Activated CD4-positive, alpha-beta memory T cell treated with anti-CD3 and anti-CD28 coated beads for 36 hours (primary cell): ENCODE measurements around the gene PPFIA2. TPM values are rescaled to one million over a fixed set of nuclear protein-coding genes. Genes with fewer than 3 reads are reported as not detected.
"Not testable (repeated sequence)": the region's sequence is repeated elsewhere in the genome, so short reads cannot be mapped to it uniquely, and the experiment has no call there.

Experiments
- CTCF ChIA-PET: fragments of 350-600 bp; sonication (Branson Sonifier 250); formaldehyde crosslinking; loops from one replicate; lab custom pipeline; 2021; ENCODE audit warnings: antibody characterized with exemption, inconsistent platforms; lab: Charles Lee
- POLR2A ChIA-PET: fragments of 350-600 bp; sonication (Branson Sonifier 250); formaldehyde crosslinking; loops from one replicate; lab custom pipeline; 2021; ENCODE audit warnings: antibody characterized with exemption; lab: Charles Lee
- DNase-seq: peaks from one replicate; pipeline ENCODE4 v3.0.0-alpha.2; 2020
- H3K27ac Mint-ChIP-seq: one replicate; pipeline ENCODE4 v1.8.0; 2021; ENCODE audit warnings: mixed read lengths
- H3K27me3 Mint-ChIP-seq: one replicate; pipeline ENCODE4 v1.8.0; 2021; ENCODE audit warnings: mixed read lengths
- H3K36me3 Mint-ChIP-seq: one replicate; pipeline ENCODE4 v1.8.0; 2021; ENCODE audit warnings: mixed read lengths
- H3K4me1 Mint-ChIP-seq: one replicate; pipeline ENCODE4 v1.8.0; 2021; ENCODE audit warnings: low read depth, mixed read lengths
- H3K4me3 Mint-ChIP-seq: one replicate; pipeline ENCODE4 v1.8.0; 2021; ENCODE audit warnings: mild to moderate bottlenecking, mixed read lengths
- H3K9me3 Mint-ChIP-seq: one replicate; pipeline ENCODE4 v1.8.0; 2021; ENCODE audit warnings: mixed read lengths
- intact Hi-C: fragments of 100-400 bp; cut with micrococcal nuclease; formaldehyde crosslinking; loops from one replicate; pipeline ENCODE4 v1.15.1; 2023
- total RNA-seq, 2 experiments: library from RNA; stranded (reverse); gene quantifications; one replicate each; pipeline ENCODE4 v1.2.3, GENCODE V29; 2021

PPFIA2 gene
- total RNA-seq, 2 experiments from 2014 or later, result not detected

GRCh38 chr12:81590703-81591102 is 168.4 kb downstream of the PPFIA2 start:
- H3K36me3 Mint-ChIP-seq, intact Hi-C loops, H3K4me3 Mint-ChIP-seq, H3K27me3 Mint-ChIP-seq, CTCF ChIA-PET, POLR2A ChIA-PET, DNase-seq, H3K4me1 Mint-ChIP-seq, H3K27ac Mint-ChIP-seq: not testable (repeated sequence)
- H3K9me3 Mint-ChIP-seq, result peaks cover 13% of the 10 kb centered on the region

- intact Hi-C loops, result no loop called here
- CTCF ChIA-PET, result no interaction called here
- POLR2A ChIA-PET, result no interaction called here
- no peaks in the 10 kb centered on the region for H3K4me1 Mint-ChIP-seq
- H3K9me3 Mint-ChIP-seq, result peaks cover 13% of the 10 kb centered on the region
- H3K36me3 Mint-ChIP-seq, result peaks cover 4% of the 10 kb centered on the region
- DNase-seq, result no peak
- no peaks in the 10 kb centered on the region for H3K27me3 Mint-ChIP-seq
- H3K4me3 Mint-ChIP-seq, result no peak overlapping the region
- H3K27ac Mint-ChIP-seq, result no peak overlapping the region
Observed at GRCh38 chr12:81588235-81589008, 170.7 kb downstream of the PPFIA2 start.

GRCh38 chr12:81585787-81586186 is 173.4 kb downstream of the PPFIA2 start:
- CTCF ChIA-PET, result no interaction called here
- H3K4me3 Mint-ChIP-seq, result no peak overlapping the region
- intact Hi-C loops, result no loop called here

GRCh38 chr12:81573228-81573627 is 185.9 kb downstream of the PPFIA2 start:
- Mint-ChIP-seq H3K36me3 (no peaks in the 10 kb centered on the region), H3K4me1 (no peaks in the 10 kb centered on the region), H3K9me3 (no peaks in the 10 kb centered on the region), H3K27me3 (no peaks in the 10 kb centered on the region), H3K27ac (no peak overlapping the region), H3K4me3 (no peak overlapping the region)
- POLR2A ChIA-PET, result no interaction called here
- CTCF ChIA-PET, result no interaction called here
- intact Hi-C loops, result no loop called here
- no peak for DNase-seq

More at GRCh38 chr12:81585787-81586186, 173.4 kb downstream of the PPFIA2 start:
- H3K9me3 Mint-ChIP-seq, result peaks cover 4% of the 10 kb centered on the region
- H3K4me1 Mint-ChIP-seq, result no peaks in the 10 kb centered on the region
- DNase-seq, result no peak
- H3K27me3 Mint-ChIP-seq, result no peaks in the 10 kb centered on the region
- POLR2A ChIA-PET, result no interaction called here
- H3K36me3 Mint-ChIP-seq, result peaks cover 1% of the 10 kb centered on the region
- no peak overlapping the region for H3K27ac Mint-ChIP-seq

- Mint-ChIP-seq H3K27ac (no peak overlapping the region), H3K4me3 (no peak overlapping the region), H3K4me1 (no peaks in the 10 kb centered on the region), H3K9me3 (no peaks in the 10 kb centered on the region), H3K36me3 (no peaks in the 10 kb centered on the region), H3K27me3 (no peaks in the 10 kb centered on the region)
- ChIA-PET POLR2A (no interaction called here), CTCF (no interaction called here)
- intact Hi-C loops, result no loop called here
- no peak for DNase-seq
Observed at GRCh38 chr12:81572411-81572810, 186.7 kb downstream of the PPFIA2 start.

GRCh38 chr12:81570234-81570633 is 188.9 kb downstream of the PPFIA2 start:
- no peaks in the 10 kb centered on the region for H3K27me3 Mint-ChIP-seq
- no peaks in the 10 kb centered on the region for H3K36me3 Mint-ChIP-seq
- CTCF ChIA-PET, result no interaction called here
- no peak overlapping the region for H3K27ac Mint-ChIP-seq
- DNase-seq, result no peak
- H3K4me1 Mint-ChIP-seq, result no peaks in the 10 kb centered on the region
- no peak overlapping the region for H3K4me3 Mint-ChIP-seq
- intact Hi-C loops, result no loop called here
- H3K9me3 Mint-ChIP-seq, result no peaks in the 10 kb centered on the region
- POLR2A ChIA-PET, result no interaction called here

- Mint-ChIP-seq H3K4me3 (no peak overlapping the region), H3K27me3 (no peaks in the 10 kb centered on the region), H3K36me3 (no peaks in the 10 kb centered on the region), H3K27ac (no peak overlapping the region), H3K4me1 (no peaks in the 10 kb centered on the region), H3K9me3 (no peaks in the 10 kb centered on the region)
- DNase-seq, result no peak
- ChIA-PET POLR2A (no interaction called here), CTCF (no interaction called here)
- intact Hi-C loops, result no loop called here
Observed at GRCh38 chr12:81564237-81564636, 194.9 kb downstream of the PPFIA2 start.

GRCh38 chr12:81558031-81558430 is 201.1 kb downstream of the PPFIA2 start:
- Mint-ChIP-seq H3K36me3 (no peaks in the 10 kb centered on the region), H3K27me3 (no peaks in the 10 kb centered on the region), H3K4me1 (no peaks in the 10 kb centered on the region), H3K4me3 (no peak overlapping the region), H3K9me3 (no peaks in the 10 kb centered on the region), H3K27ac (no peak overlapping the region)
- ChIA-PET CTCF (no interaction called here), POLR2A (no interaction called here)
- DNase-seq, result no peak
- intact Hi-C loops, result no loop called here

- H3K27me3 Mint-ChIP-seq, result no peaks in the 10 kb centered on the region
- CTCF ChIA-PET, result no interaction called here
- H3K4me1 Mint-ChIP-seq, result no peaks in the 10 kb centered on the region
- H3K4me3 Mint-ChIP-seq, result no peak overlapping the region
- POLR2A ChIA-PET, result no interaction called here
- H3K36me3 Mint-ChIP-seq, result no peaks in the 10 kb centered on the region
- intact Hi-C loops, result no loop called here
- no peak overlapping the region for H3K27ac Mint-ChIP-seq
- DNase-seq, result no peak
- H3K9me3 Mint-ChIP-seq, result no peaks in the 10 kb centered on the region
Observed at GRCh38 chr12:81546811-81547210, 212.3 kb downstream of the PPFIA2 start.

GRCh38 chr12:81543621-81544139 is 215.5 kb downstream of the PPFIA2 start:
- H3K27me3 Mint-ChIP-seq, result no peaks in the 10 kb centered on the region
- intact Hi-C loops, result no loop called here
- no peak for DNase-seq
- no peaks in the 10 kb centered on the region for H3K36me3 Mint-ChIP-seq
- no peak overlapping the region for H3K27ac Mint-ChIP-seq
- H3K9me3 Mint-ChIP-seq, result no peaks in the 10 kb centered on the region
- POLR2A ChIA-PET, result no interaction called here
- H3K4me1 Mint-ChIP-seq, result no peaks in the 10 kb centered on the region
- H3K4me3 Mint-ChIP-seq, result no peak overlapping the region
- CTCF ChIA-PET, result no interaction called here

- Mint-ChIP-seq H3K27me3 (no peaks in the 10 kb centered on the region), H3K27ac (no peak overlapping the region), H3K4me3 (no peak overlapping the region), H3K9me3 (no peaks in the 10 kb centered on the region), H3K36me3 (no peaks in the 10 kb centered on the region), H3K4me1 (no peaks in the 10 kb centered on the region)
- POLR2A ChIA-PET, result no interaction called here
- no peak for DNase-seq
- CTCF ChIA-PET, result no interaction called here
- intact Hi-C loops, result no loop called here
Observed at GRCh38 chr12:81542065-81543010, 216.8 kb downstream of the PPFIA2 start.

- intact Hi-C loops, result no loop called here
- POLR2A ChIA-PET, result no interaction called here
- no peaks in the 10 kb centered on the region for H3K36me3 Mint-ChIP-seq
- H3K27me3 Mint-ChIP-seq, result no peaks in the 10 kb centered on the region
- H3K4me3 Mint-ChIP-seq, result no peak overlapping the region
- H3K4me1 Mint-ChIP-seq, result no peaks in the 10 kb centered on the region
- no peak overlapping the region for H3K27ac Mint-ChIP-seq
- H3K9me3 Mint-ChIP-seq, result no peaks in the 10 kb centered on the region
- DNase-seq, result no peak
- CTCF ChIA-PET, result no interaction called here
Observed at GRCh38 chr12:81541121-81541520, 218.0 kb downstream of the PPFIA2 start.
